HG02981 (cell line): ENCODE results near the gene SURF2.

ENCODE experiments used
- ATAC-seq: cut with Tn5 transposase; IDR thresholded peaks from one replicate; pipeline ENCODE4 v1.9.1; 2021; ENCODE audit warnings: mild to moderate bottlenecking, moderate library complexity; ENCODE audit not compliant: unreplicated experiment

The SURF2 gene

DNA sequence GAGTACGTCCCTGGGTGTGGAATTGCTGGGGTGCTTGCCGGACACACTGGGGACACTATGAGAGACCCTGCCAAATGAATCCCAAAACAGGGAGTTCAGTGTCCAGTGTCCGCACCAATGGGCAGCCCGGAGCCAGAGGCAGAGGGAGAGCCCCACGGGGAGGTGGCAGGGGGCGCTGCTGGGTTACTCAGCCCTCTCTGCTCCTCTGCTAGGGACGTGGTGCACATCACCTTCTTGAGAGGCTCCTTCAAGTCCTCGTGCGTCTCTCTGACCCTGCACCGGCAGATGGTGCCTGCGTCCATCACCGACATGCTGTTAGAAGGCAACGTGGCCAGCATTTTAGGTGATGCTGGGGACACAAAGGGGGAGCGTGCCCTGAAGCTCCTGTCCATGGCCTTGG lies 40.6 kb downstream of the SURF2 start:
- ATAC-seq: no peak

DNA sequence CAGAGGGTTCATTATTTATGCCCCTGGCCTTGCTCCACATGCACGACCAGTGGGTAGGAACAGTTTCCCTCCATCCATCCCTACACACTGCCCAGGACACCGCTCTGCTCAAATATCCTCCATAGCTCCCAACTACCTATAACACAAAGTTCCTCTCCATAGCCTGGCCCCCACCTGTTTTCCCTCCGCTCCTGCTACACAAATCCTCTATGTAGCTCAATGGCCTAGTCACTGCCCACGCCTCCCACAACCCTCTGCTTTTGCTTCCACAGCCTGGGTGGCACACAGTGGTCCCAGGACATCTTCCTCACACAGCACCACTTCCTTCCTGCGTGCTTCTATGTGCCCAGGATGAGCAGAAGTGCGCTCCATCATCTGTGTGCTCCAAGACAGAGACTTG lies 41.0 kb downstream of the SURF2 start:
- no peak for ATAC-seq

GRCh38 chr9:133397895-133398294 lies 41.5 kb downstream of the SURF2 start:
- no peak for ATAC-seq

DNA sequence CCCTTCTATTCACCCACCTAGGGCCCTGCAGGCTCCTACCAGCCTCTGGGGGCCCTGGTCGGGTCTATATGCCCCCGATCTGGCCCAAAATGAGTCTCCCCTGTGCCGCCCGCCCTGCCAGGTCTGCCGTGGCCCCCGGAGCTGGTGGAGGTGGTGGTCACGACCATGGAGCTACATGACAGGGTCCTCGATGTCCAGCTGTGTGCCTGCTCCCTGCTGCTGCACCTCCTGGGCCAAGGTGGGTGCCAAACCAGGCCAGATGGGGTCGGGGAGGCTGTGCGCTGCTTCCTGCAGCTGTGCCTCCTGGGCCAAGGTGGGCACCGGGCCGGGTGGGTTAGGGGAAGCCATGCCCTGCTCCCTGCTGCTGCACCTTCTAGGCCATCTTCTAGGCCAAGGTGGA lies 43.9 kb downstream of the SURF2 start:
- no peak for ATAC-seq

GRCh38 chr9:133401588-133401987 lies 45.2 kb downstream of the SURF2 start:
- no peak for ATAC-seq

GRCh38 chr9:133402689-133403088 lies 46.3 kb downstream of the SURF2 start:
- no peak for ATAC-seq

DNA sequence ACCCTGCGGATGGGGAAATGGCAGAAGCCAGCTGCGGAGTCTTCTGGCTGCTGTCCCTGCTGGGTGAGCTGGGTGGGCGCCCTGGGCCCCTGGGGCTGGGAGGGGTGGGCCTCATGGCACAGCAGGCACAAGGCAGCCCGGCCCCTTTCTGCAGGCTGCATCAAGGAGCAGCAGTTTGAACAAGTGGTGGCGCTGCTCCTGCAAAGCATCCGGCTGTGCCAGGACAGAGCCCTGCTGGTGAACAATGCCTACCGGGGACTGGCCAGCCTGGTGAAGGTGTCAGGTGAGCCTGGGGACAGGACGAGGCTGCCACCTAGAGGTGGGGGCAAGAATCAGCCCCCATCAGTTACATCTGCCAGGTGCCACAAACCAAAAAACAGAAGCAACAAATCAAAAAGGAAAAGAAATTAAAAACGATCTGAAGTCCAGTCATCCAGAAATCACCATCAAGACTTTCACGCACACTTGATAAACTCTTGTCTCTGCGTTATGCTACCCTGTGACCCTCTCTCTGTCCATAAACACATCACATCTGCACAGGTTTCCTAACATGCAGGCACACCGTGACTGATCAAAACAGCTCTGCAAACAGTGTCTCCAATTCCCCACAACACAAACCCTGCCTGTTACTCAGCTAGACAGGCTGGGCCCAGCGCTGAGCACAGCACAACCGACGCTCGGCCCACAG lies 47.6 kb downstream of the SURF2 start:
- ATAC-seq: no peak

DNA sequence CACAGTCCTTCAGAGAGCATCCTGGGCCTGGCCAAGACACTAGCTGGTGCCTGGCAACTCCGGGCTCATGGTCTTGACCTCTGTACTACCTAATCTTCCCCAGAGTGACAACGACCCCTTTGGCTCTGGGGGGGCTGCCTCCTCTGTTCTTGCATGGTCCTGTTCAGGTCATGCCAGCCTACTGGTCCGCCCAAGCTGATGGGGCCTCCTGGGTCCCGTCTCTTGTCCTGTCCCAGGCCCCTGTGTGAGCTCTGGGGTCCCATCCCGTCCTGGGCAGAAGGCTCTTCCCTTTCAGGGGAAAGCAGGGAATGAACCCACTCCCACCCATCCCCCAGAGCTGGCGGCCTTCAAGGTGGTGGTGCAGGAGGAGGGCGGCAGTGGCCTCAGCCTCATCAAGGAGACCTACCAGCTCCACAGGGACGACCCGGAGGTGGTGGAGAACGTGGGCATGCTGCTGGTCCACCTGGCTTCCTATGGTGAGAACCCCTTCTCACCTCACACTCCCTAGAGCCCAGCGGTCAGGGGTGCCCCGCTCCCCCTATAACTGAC lies 48.2 kb downstream of the SURF2 start:
- no peak for ATAC-seq

DNA sequence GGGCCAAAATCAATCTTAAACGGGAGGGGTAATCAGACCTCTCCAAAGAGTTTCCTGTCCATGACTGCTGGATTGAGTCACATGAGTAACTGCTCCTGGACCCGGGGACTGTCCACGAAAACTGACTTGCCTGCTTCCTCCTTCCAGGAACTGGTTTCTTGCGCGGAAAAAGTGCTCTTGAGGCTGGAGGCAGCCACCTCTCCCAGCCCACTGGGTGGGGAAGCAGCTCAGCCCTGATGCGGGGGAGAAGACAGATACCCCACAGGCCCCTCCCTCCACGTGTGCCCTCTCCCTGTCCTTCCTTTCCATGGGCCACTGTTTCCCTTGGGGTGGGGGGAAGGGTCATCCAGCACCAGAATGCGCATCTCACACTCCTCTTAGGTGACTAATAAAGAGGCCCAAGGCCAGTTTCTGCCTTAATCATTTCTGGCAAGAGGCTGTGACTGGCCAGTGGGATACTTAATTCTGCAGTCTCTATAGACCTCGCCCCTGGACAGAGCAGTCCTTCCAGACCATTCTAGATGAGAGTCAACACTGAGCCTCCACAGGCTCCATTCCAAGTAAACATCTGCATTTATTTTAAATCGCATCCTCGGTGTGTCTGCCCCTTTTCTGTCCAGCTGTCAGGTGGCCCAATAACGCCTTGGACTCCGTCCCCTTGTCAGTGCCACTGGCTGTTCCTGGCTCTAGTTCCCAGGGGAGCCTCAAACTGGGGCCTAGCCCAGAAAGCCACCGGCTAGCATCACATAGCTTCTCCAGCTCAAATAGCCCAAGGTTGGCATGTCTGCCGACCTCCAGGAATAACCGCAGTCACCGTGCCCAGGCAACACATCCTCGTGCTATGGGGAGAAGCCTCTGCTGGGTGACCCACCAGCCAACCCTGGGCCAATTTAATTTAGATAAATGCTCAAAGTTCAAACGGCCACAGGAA lies 49.4 kb downstream of the SURF2 start:
- ATAC-seq: no peak

DNA sequence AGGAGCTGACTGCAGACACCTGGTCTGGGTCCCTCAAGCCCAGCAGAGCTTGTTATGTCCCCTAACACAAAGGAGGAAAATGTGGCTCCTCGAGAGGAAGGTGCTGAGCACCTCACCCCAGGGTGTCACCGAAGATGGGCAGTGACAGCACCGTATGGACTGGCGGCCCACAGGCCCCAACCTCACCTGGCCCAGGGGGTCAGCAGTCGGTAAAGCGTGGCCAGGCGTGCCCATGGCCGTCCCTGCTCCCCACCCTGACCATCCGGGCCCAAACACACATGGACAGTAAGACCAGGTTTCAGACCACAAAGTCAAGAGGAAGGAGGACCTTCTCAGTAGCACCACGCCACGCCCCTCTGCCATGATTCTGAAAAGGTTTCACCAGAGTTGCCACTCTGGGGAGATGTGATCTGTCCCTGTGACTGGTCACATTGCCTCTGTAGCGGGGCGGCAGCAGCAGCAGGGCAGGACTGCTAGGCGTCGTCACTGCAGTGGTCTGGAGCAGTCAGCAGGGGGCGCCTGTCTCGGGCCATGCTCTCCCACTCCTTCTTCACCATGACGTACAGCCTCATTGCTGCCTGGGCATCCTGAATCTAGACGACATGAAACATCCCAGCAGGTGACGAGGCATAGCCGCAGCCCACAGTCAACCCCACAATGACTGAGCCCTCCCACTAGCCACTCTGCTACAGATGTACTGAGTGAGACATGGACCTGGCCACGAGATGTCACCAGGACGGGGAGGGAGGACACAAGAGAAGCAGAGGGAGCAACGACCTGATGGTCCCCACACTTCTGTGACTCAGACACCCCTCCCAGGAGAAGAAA lies 50.3 kb downstream of the SURF2 start:
- ATAC-seq: no peak

DNA sequence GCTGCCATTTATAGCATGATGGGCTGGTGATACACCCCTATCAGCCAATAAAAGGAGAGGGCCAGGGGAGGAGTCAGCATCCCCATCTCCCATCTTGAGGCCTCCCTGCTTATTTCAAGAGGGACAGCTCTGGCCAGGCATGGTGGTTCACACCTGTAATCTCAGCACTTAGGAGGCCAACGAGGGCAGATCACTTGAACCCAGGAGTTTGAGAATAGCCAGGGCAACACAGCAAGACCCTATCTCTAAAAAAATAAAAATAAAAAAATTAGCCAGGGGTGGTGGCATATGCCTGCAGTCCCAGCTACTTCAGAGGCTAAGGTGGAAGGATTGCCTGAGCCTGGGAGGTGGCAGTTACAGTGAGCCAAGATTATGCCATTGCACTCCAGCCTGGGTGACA lies 51.7 kb downstream of the SURF2 start:
- no peak for ATAC-seq
